GM23338 (cell line): Measurements from ENCODE around the gene TBCEL. TPM values are rescaled to one million over a fixed set of nuclear protein-coding genes. Genes with fewer than 3 reads are reported as not detected.
A peak's percentile ranks its signal among the peaks of the same experiment; 100 is the strongest.
"Not testable (repeated sequence)": the region's sequence is repeated elsewhere in the genome, so short reads cannot be mapped to it uniquely, and the experiment has no call there.

ENCODE experiments used
- ATAC-seq: fragments of 200-7000 bp; cut with Tn5 transposase; 3 replicates; pipeline ENCODE4 v1.9.1; 2020
- DNase-seq: peaks from one replicate; pipeline ENCODE4 v3.0.0-alpha.2; 2015; ENCODE audit warnings: low spot score
- H2AFZ ChIP-seq: fragments of 200-600 bp; sonication (generic); 2 replicates; pipeline ENCODE4 v1.8.0; 2016; ENCODE audit warnings: antibody characterized with exemption, mild to moderate bottlenecking, moderate library complexity
- H3F3A ChIP-seq: fragments of 200-600 bp; sonication (generic); replicated peaks from 2 replicates; pipeline ENCODE4 v1.8.0; 2017; ENCODE audit warnings: antibody characterized with exemption, mixed run types, low read depth
- H3K27ac ChIP-seq: fragments of 200-600 bp; sonication (generic); 2 replicates; pipeline ENCODE4 v1.6.1; 2016; ENCODE audit warnings: low read depth
- H3K27me3 ChIP-seq: fragments of 200-600 bp; sonication (generic); 2 replicates; pipeline ENCODE4 v1.8.0; 2016; ENCODE audit warnings: mild to moderate bottlenecking, mixed run types, moderate library complexity; ENCODE audit not compliant: insufficient read depth
- H3K36me3 ChIP-seq: fragments of 200-600 bp; sonication (generic); 2 replicates; pipeline ENCODE4 v1.8.0; 2016; ENCODE audit warnings: mild to moderate bottlenecking; ENCODE audit not compliant: insufficient read depth
- H3K4me1 ChIP-seq: fragments of 200-600 bp; sonication (generic); 2 replicates; pipeline ENCODE4 v1.8.0; 2016; ENCODE audit warnings: mild to moderate bottlenecking, moderate library complexity; ENCODE audit not compliant: insufficient read depth
- H3K4me2 ChIP-seq: fragments of 200-600 bp; sonication (generic); 2 replicates; pipeline ENCODE4 v1.7.1; 2017; ENCODE audit warnings: mixed run types
- H3K4me3 ChIP-seq: fragments of 200-600 bp; sonication (generic); 2 replicates; pipeline ENCODE4 v1.6.1; 2016; ENCODE audit warnings: mixed run types
- H3K79me2 ChIP-seq: fragments of 200-600 bp; sonication (generic); replicated peaks from 2 replicates; pipeline ENCODE4 v1.8.0; 2017; ENCODE audit warnings: mild to moderate bottlenecking; ENCODE audit not compliant: insufficient read depth
- H3K9me2 ChIP-seq: fragments of 200-600 bp; sonication (generic); 2 replicates; pipeline ENCODE4 v1.8.0; 2017; ENCODE audit not compliant: insufficient read depth
- H4K20me1 ChIP-seq: fragments of 200-600 bp; sonication (generic); replicated peaks from 2 replicates; pipeline ENCODE4 v1.8.0; 2017; ENCODE audit warnings: mild to moderate bottlenecking; ENCODE audit not compliant: insufficient read depth
- H3K27ac Mint-ChIP-seq: 2 replicates; pipeline ENCODE4 v1.8.0; 2020; ENCODE audit warnings: inconsistent platforms, mild to moderate bottlenecking, moderate library complexity, mixed read lengths
- H3K27me3 Mint-ChIP-seq: 3 replicates; pipeline ENCODE4 v1.8.0; 2022; ENCODE audit warnings: low read depth, mild to moderate bottlenecking, moderate library complexity, mixed read lengths, inconsistent platforms; ENCODE audit not compliant: insufficient read depth, poor library complexity
- H3K36me3 Mint-ChIP-seq: 3 replicates; pipeline ENCODE4 v1.8.0; 2021; ENCODE audit warnings: low read depth, mild to moderate bottlenecking, inconsistent platforms, moderate library complexity, mixed read lengths
- H3K4me1 Mint-ChIP-seq: 3 replicates; pipeline ENCODE4 v1.8.0; 2020; ENCODE audit warnings: mild to moderate bottlenecking, inconsistent platforms, mixed read lengths
- H3K4me3 Mint-ChIP-seq: 3 replicates; pipeline ENCODE4 v1.8.0; 2021; ENCODE audit warnings: moderate library complexity, mild to moderate bottlenecking, inconsistent platforms, mixed read lengths
- H3K9me3 Mint-ChIP-seq: 3 replicates; pipeline ENCODE4 v1.8.0; 2020; ENCODE audit warnings: moderate library complexity, mild to moderate bottlenecking, inconsistent platforms, mixed read lengths
- EZH2 ChIP-seq: fragments of 200-600 bp; sonication (generic); IDR thresholded peaks from one replicate; pipeline ENCODE4 v1.8.0; 2017; ENCODE audit warnings: antibody characterized with exemption, mild to moderate bottlenecking, low read depth; ENCODE audit not compliant: unreplicated experiment
- EZH2phosphoT487 ChIP-seq: fragments of 200-600 bp; sonication (generic); IDR thresholded peaks from one replicate; pipeline ENCODE4 v1.8.1; 2018; ENCODE audit warnings: antibody characterized with exemption; ENCODE audit not compliant: unreplicated experiment
- JUNB ChIP-seq: IDR thresholded peaks from one replicate; pipeline ENCODE4 v1.6.1; 2016; ENCODE audit warnings: antibody characterized with exemption; ENCODE audit not compliant: unreplicated experiment
- NANOG ChIP-seq: IDR thresholded peaks from 2 replicates; pipeline ENCODE4 v1.6.1; 2016; ENCODE audit warnings: antibody characterized with exemption, borderline replicate concordance
- POLR2AphosphoS5 ChIP-seq: IDR thresholded peaks from 2 replicates; pipeline ENCODE4 v1.6.1; 2016; ENCODE audit warnings: antibody characterized with exemption, low read depth
- ZNF114 ChIP-seq: fragments of 250-450 bp; sonication (Bioruptor Pico); IDR thresholded peaks from 2 replicates; pipeline ENCODE4 v1.5.0; 2020; ENCODE audit warnings: mild to moderate bottlenecking, moderate library complexity
- polyA plus RNA-seq: library from polyadenylated mRNA; unstranded; fragments of >200 nt; fragmentation: Nextera tagmentation; extraction: Ambion mirVana; gene quantifications from 2 replicates; pipeline ENCODE4 v1.2.1, GENCODE V29; 2016
- total RNA-seq: library from RNA; depleted of rRNA; stranded (reverse); fragments of >200 nt; shearing (Covaris generic); gene quantifications from 2 replicates; pipeline ENCODE4 v1.2.3, GENCODE V29; 2014
- TF ChIP-seq, protein P1 (sequence below): fragments of 250-450 bp; sonication (Bioruptor Pico); IDR thresholded peaks from 2 replicates; pipeline ENCODE4 v1.5.0; 2020; ENCODE audit warnings: mild to moderate bottlenecking, moderate library complexity
- TF ChIP-seq, protein P2 (sequence below): IDR thresholded peaks from one replicate; pipeline ENCODE4 v1.6.1; 2018; ENCODE audit warnings: antibody characterized with exemption; ENCODE audit not compliant: unreplicated experiment
- TF ChIP-seq, protein P3 (sequence below): IDR thresholded peaks from 2 replicates; pipeline ENCODE4 v1.6.1; 2016; ENCODE audit warnings: antibody characterized with exemption
- TF ChIP-seq, protein P4 (sequence below), 2 experiments: fragments of 200-600 bp in 1 of 2; sonication (generic) in 1 of 2; conservative IDR thresholded peaks; 2 replicates each; pipeline versions ENCODE4 v1.5.1 to v1.6.1; 2016 to 2017; ENCODE audit warnings: antibody characterized with exemption in 2 of 2, low read depth in 2 of 2, mild to moderate bottlenecking in 2 of 2, moderate library complexity in 1 of 2

TBCEL gene
- total and polyA plus RNA-seq, 2 experiments from 2014 or later, result 5.4 to 16.2 TPM

DNA sequence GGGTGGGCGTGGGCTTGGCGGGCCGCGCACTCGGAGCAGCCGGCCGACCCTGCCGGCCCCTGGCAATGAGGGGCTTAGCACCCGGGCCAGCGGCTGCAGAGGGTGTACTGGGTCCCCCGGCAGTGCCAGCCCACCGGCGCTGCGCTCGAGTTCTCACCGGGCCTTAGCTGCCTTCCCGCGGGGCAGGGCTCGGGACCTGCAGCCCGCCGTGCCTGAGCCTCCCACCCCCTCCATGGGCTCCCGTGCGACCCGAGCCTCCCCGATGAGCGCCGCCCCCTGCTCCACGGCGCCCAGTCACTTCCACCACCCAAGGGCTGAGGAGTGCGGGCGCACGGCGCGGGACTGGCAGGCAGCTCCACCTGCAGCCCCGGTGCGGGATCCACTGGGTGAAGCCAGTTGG, 2.2 kb upstream of the TBCEL start:
- peaks cover 26% of the 10 kb centered on the region for H3K79me2 ChIP-seq
- H4K20me1 ChIP-seq, H2AFZ ChIP-seq, H3K4me1 ChIP-seq, H3K27me3 Mint-ChIP-seq, H3K4me3 Mint-ChIP-seq, H3F3A ChIP-seq, H3K36me3 Mint-ChIP-seq, H3K27ac ChIP-seq, H3K9me2 ChIP-seq, ATAC-seq, H3K27ac Mint-ChIP-seq, DNase-seq, H3K9me3 Mint-ChIP-seq, H3K4me3 ChIP-seq, H3K27me3 ChIP-seq, H3K36me3 ChIP-seq, H3K4me2 ChIP-seq: not testable (repeated sequence)
- H3K4me1 Mint-ChIP-seq, result peaks cover 14% of the 10 kb centered on the region

DNA sequence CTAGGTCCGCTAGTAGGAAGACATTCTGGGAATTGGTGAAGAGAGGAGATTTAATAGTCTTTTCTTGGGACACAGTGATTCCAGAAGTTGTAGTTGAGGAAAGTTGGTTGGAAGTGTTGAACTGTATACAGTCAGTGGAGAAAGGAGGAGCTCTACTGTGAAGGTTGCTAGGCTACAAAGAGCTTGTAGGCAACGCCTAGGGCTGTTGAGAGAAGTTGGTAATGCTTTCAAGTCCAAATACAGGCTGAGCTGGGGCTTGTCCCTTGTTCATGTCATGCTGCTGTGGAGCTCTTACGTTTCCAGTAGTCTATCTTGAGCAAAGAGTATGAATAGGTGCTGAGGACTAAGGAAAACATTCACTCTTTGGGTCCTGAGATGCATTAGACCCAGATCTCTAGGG, 1.1 kb downstream of the TBCEL start:
- Histone ChIP-seq H3K4me1 (peaks cover 5% of the 10 kb centered on the region), H3K9me2 (no peaks in the 10 kb centered on the region), H3K27ac (no peak overlapping the region), H3K4me2 (peak overlapping the region; percentile 98), H3K4me3 (peak overlapping the region; percentile 87), H4K20me1 (peaks cover 10% of the 10 kb centered on the region), H2AFZ (no peak overlapping the region), H3F3A (no peaks in the 10 kb centered on the region), H3K27me3 (no peaks in the 10 kb centered on the region), H3K36me3 (no peaks in the 10 kb centered on the region), H3K79me2 (peaks cover 50% of the 10 kb centered on the region)
- peak overlapping the region; percentile 83 for H3K4me3 Mint-ChIP-seq
- no peaks in the 10 kb centered on the region for H3K9me3 Mint-ChIP-seq
- peaks cover 4% of the 10 kb centered on the region for H3K27me3 Mint-ChIP-seq
- peak; percentile 5; the same call in 2 of the 3 replicates for ATAC-seq
- H3K4me1 Mint-ChIP-seq, result peaks cover 14% of the 10 kb centered on the region
- no peak overlapping the region for H3K27ac Mint-ChIP-seq
- H3K36me3 Mint-ChIP-seq, result no peaks in the 10 kb centered on the region
- peak; percentile 29 for DNase-seq
- TF ChIP-seq JUNB (no peak), EZH2phosphoT487 (no peak), ZNF114 (CRISPR knock-in tag) (no peak), EZH2 (no peak), NANOG (no peak), POLR2AphosphoS5 (no peak)
- TF ChIP-seq, protein P1, sequence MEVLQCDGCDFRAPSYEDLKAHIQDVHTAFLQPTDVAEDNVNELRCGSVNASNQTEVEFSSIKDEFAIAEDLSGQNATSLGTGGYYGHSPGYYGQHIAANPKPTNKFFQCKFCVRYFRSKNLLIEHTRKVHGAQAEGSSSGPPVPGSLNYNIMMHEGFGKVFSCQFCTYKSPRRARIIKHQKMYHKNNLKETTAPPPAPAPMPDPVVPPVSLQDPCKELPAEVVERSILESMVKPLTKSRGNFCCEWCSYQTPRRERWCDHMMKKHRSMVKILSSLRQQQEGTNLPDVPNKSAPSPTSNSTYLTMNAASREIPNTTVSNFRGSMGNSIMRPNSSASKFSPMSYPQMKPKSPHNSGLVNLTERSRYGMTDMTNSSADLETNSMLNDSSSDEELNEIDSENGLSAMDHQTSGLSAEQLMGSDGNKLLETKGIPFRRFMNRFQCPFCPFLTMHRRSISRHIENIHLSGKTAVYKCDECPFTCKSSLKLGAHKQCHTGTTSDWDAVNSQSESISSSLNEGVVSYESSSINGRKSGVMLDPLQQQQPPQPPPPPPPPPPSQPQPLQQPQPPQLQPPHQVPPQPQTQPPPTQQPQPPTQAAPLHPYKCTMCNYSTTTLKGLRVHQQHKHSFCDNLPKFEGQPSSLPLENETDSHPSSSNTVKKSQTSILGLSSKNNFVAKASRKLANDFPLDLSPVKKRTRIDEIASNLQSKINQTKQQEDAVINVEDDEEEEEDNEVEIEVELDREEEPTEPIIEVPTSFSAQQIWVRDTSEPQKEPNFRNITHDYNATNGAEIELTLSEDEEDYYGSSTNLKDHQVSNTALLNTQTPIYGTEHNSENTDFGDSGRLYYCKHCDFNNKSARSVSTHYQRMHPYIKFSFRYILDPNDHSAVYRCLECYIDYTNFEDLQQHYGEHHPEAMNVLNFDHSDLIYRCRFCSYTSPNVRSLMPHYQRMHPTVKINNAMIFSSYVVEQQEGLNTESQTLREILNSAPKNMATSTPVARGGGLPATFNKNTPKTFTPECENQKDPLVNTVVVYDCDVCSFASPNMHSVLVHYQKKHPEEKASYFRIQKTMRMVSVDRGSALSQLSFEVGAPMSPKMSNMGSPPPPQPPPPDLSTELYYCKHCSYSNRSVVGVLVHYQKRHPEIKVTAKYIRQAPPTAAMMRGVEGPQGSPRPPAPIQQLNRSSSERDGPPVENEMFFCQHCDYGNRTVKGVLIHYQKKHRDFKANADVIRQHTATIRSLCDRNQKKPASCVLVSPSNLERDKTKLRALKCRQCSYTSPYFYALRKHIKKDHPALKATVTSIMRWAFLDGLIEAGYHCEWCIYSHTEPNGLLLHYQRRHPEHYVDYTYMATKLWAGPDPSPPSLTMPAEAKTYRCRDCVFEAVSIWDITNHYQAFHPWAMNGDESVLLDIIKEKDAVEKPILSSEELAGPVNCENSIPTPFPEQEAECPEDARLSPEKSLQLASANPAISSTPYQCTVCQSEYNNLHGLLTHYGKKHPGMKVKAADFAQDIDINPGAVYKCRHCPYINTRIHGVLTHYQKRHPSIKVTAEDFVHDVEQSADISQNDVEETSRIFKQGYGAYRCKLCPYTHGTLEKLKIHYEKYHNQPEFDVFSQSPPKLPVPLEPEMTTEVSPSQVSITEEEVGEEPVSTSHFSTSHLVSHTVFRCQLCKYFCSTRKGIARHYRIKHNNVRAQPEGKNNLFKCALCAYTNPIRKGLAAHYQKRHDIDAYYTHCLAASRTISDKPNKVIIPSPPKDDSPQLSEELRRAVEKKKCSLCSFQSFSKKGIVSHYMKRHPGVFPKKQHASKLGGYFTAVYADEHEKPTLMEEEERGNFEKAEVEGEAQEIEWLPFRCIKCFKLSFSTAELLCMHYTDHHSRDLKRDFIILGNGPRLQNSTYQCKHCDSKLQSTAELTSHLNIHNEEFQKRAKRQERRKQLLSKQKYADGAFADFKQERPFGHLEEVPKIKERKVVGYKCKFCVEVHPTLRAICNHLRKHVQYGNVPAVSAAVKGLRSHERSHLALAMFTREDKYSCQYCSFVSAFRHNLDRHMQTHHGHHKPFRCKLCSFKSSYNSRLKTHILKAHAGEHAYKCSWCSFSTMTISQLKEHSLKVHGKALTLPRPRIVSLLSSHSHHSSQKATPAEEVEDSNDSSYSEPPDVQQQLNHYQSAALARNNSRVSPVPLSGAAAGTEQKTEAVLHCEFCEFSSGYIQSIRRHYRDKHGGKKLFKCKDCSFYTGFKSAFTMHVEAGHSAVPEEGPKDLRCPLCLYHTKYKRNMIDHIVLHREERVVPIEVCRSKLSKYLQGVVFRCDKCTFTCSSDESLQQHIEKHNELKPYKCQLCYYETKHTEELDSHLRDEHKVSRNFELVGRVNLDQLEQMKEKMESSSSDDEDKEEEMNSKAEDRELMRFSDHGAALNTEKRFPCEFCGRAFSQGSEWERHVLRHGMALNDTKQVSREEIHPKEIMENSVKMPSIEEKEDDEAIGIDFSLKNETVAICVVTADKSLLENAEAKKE, result no peak
- TF ChIP-seq, protein P2, sequence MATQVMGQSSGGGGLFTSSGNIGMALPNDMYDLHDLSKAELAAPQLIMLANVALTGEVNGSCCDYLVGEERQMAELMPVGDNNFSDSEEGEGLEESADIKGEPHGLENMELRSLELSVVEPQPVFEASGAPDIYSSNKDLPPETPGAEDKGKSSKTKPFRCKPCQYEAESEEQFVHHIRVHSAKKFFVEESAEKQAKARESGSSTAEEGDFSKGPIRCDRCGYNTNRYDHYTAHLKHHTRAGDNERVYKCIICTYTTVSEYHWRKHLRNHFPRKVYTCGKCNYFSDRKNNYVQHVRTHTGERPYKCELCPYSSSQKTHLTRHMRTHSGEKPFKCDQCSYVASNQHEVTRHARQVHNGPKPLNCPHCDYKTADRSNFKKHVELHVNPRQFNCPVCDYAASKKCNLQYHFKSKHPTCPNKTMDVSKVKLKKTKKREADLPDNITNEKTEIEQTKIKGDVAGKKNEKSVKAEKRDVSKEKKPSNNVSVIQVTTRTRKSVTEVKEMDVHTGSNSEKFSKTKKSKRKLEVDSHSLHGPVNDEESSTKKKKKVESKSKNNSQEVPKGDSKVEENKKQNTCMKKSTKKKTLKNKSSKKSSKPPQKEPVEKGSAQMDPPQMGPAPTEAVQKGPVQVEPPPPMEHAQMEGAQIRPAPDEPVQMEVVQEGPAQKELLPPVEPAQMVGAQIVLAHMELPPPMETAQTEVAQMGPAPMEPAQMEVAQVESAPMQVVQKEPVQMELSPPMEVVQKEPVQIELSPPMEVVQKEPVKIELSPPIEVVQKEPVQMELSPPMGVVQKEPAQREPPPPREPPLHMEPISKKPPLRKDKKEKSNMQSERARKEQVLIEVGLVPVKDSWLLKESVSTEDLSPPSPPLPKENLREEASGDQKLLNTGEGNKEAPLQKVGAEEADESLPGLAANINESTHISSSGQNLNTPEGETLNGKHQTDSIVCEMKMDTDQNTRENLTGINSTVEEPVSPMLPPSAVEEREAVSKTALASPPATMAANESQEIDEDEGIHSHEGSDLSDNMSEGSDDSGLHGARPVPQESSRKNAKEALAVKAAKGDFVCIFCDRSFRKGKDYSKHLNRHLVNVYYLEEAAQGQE, result no peak
- TF ChIP-seq, protein P3, sequence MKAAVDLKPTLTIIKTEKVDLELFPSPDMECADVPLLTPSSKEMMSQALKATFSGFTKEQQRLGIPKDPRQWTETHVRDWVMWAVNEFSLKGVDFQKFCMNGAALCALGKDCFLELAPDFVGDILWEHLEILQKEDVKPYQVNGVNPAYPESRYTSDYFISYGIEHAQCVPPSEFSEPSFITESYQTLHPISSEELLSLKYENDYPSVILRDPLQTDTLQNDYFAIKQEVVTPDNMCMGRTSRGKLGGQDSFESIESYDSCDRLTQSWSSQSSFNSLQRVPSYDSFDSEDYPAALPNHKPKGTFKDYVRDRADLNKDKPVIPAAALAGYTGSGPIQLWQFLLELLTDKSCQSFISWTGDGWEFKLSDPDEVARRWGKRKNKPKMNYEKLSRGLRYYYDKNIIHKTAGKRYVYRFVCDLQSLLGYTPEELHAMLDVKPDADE, result no peak
- TF ChIP-seq, protein P4, sequence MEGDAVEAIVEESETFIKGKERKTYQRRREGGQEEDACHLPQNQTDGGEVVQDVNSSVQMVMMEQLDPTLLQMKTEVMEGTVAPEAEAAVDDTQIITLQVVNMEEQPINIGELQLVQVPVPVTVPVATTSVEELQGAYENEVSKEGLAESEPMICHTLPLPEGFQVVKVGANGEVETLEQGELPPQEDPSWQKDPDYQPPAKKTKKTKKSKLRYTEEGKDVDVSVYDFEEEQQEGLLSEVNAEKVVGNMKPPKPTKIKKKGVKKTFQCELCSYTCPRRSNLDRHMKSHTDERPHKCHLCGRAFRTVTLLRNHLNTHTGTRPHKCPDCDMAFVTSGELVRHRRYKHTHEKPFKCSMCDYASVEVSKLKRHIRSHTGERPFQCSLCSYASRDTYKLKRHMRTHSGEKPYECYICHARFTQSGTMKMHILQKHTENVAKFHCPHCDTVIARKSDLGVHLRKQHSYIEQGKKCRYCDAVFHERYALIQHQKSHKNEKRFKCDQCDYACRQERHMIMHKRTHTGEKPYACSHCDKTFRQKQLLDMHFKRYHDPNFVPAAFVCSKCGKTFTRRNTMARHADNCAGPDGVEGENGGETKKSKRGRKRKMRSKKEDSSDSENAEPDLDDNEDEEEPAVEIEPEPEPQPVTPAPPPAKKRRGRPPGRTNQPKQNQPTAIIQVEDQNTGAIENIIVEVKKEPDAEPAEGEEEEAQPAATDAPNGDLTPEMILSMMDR (conservative IDR thresholded peaks at IDR 0.05; ENCODE audit: low read depth in 2 of 2), result no peak
